Stimulated activated CD8-positive, alpha-beta memory T cell treated with anti-CD3 and anti-CD28 coated beads, Interleukin-12 subunit alpha, Interleukin-12 subunit beta, amount 100 ng/mL, for 24 hours (primary cell): ENCODE data around the gene POU2F1.

Experiments used
- DNase-seq: peaks from one replicate; pipeline ENCODE4 v3.0.0-alpha.2; 2020; ENCODE audit errors: extremely low read depth

POU2F1 gene

DNA sequence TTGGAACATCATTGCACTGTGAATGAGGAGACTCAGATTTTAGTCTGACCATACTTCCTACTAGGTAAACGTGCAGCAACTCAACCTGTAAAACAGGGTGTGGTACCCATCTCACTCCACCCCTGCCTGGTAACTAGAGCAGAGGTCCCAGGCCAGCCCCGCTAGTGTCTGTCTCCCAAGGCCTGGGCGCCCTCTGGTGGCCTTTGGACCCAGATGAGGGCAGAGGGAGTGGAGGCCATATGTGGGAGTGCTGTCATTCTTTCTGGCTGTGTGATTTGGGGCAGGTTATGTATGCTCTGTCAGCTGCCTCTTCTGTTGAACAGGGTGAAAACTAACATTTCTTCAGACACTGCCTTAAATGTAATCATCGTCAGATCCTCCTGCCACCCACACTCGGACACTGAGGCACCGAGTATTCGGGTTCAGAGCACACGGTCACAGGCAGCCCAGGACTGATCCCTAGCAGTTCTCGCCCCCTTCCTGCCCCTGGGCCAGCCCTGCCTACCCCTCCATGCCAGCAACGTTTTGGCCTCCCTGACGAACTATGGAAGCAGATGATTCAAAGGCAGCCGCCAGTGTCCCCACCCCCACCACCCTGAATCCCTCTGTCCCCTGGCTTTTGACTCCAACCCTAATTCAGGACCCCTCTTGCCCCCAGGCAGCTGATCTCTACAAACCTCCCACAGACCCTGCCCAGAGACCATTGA is 221.6 kb downstream of the POU2F1 start:
- peak; percentile 66 for DNase-seq

DNA sequence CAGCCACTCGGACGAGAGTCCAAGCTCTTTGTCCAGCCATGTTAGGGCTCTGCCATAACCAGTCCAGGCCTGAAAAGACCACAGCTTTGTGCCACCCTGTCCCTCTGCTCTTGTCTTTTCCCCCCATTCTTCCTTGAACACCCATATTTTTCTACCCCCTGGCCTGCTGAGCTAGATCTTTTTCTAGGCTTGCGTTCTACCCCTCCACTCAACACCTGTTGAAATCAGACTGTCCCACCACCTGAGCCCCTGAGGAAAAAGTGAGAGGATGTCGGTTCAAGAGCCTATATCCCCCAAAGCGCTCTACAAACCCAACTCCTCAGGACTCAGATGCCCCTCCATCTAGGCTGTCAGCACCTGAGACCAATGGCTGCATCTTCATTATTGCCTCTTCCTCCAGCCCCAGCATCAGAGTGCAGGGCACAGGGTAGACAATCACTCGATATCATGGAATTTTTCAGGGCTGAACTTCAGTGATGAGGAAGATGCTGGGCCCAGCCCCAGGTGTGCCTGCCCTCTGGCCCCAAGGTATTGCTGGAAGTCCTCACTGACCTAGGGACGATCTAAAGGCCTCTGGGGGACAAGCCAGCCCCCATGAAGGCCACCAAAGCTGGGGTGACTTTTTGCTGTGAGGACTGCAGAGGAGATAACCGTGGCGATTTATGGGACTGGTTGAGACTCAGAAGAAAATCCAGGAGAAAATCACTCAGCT is 222.3 kb downstream of the POU2F1 start:
- DNase-seq = no peak

DNA sequence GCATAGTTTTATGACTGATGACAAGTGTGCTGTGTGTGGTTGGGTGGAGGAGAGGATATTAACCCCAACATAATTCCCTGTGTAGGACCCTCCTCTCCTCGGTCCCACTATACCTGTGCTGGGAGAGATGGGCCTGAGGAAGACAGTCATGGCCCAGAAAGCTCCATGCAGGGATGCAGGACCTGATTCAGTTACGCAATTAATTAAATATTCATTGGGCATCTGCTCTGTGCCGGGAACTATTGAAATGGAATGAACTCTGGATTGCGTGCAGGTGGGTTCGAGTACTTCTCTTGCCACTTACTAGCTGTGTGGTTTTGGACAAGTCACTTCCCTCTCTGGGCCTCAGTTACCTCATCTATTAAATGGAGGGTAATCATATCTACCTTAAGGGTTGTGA is 223.1 kb downstream of the POU2F1 start:
- no peak for DNase-seq

DNA sequence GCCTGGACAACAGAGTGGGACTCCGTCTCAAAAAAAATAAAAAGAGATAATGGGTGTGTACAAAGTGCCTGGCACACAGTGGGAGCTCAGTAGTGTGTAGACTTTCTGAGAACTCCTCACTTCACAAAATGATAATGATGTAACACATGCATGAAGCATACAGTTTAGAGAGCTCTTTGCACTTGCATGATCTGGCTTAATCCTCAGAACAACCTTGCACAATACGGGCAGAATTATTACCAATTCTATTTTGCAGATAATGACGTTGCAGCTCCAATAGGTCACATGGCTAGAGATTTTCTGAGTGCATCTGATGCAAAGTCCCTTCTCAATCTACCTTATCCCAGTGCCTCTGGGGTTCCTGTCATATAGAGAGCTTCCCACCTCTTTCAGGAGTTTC is 226.3 kb downstream of the POU2F1 start:
- no peak for DNase-seq

DNA sequence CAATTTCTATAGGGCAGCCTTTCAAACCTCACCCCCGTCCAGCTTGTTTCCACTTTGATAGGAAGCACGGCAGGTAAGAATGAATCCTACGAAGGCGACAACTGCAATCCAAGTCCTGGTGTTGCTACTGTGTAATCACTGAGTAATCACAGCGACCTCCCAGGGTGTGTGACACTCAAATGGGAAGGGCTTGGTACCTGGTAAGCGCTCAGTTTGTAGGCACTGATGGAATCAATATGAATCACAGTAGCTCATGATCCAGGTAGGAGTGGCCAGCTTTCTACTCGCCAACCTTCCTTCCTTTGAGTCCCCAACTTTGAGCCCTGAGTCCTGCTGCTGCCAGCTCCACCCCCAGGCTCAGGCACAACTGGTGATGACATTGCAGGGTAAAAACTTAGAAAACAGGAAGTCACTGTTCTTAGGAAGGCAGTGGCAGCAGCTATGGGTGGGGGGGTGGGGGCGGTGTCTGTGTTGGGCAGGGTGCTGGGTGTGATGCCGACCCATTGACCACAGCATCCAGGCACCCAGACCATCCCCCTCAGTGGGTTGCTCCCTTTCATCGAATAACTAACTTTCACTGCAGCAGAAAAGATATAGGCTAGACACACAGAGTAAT is 226.9 kb downstream of the POU2F1 start:
- DNase-seq = peak; percentile 38

DNA sequence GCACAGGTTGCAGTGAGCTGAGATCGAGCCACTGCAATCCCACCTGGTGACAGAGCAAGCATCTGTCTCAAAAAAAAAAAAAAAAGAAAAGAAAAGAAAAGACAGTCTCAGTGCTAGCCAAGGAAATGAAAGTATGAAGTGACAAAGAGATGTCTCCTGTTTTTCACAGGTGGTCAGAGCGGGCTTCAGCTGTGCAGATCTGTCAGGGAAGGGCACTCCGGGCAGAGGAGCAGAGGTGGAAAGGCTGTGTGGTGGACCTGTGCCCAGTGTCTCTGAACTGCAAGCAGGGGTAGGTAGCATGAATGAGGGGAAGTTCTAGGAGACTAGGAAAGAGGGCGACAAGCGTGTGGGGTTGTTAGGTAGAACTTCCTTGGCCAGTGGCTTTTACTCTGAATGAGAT is 230.2 kb downstream of the POU2F1 start:
- DNase-seq = no peak

DNA sequence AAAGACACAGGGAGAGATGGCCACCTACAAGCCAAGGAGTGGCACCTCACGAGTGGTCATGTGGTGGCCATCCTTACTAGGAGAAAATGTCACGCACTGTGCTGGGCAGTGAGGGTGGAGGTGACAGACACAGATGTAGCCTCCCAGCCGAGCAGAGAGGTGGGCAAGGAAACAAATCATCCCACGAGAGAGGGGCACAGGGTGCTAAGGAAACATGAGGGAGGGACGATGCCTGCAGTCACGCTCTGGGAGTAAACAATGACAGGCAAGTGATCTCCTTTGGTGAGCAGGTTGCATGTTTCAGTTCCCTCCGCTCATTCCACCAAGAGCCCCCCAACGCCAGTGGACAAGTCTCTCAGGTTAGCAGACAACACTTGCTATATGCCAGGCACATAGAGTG is 231.8 kb downstream of the POU2F1 start:
- DNase-seq = no peak

DNA sequence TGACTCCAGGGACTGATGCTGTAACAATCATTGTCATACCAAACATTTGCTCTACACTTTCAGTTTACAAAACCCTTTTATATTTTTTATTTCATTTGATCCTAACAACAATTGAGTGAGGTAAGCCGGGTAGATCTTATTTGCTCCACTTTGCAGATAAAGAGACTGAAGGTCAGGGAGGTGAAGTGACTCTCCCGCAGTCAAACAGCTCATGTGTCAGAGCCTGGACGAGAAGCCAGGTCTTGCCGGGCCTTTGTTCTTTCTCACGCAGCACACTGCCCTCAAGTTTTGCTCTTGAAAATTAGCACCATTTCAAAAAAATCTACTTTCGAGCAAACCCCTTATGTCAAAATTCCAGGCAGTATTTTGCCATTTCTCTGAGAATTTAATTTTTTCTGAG is 232.4 kb downstream of the POU2F1 start:
- DNase-seq = no peak

DNA sequence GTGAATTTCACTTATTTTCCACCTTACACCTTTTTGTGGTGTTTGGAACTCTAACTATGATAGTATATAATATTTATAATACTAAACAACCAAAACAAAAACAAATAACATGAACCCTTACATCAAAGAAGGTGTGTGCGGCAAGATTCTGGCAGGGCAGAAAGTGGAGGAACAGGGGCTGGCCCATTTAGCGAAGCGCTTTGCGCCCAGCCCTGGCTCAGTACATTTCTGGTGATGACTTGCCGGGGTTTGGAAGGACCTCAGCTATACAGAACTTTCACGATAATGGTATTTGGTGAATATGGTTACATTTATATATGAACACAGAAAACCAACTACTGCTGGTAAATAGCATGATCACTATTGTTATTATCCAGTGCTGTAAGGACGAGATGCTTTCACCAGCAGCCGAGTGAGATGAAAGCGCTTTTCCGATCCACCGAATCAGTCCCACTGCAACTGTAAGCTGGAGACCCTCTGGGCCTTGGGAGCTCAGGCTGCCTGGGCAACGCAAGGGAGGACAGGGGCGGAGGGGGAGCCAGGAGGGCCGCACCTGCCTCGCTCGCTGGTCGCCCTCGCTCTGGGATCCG is 233.7 kb downstream of the POU2F1 start:
- no peak for DNase-seq

DNA sequence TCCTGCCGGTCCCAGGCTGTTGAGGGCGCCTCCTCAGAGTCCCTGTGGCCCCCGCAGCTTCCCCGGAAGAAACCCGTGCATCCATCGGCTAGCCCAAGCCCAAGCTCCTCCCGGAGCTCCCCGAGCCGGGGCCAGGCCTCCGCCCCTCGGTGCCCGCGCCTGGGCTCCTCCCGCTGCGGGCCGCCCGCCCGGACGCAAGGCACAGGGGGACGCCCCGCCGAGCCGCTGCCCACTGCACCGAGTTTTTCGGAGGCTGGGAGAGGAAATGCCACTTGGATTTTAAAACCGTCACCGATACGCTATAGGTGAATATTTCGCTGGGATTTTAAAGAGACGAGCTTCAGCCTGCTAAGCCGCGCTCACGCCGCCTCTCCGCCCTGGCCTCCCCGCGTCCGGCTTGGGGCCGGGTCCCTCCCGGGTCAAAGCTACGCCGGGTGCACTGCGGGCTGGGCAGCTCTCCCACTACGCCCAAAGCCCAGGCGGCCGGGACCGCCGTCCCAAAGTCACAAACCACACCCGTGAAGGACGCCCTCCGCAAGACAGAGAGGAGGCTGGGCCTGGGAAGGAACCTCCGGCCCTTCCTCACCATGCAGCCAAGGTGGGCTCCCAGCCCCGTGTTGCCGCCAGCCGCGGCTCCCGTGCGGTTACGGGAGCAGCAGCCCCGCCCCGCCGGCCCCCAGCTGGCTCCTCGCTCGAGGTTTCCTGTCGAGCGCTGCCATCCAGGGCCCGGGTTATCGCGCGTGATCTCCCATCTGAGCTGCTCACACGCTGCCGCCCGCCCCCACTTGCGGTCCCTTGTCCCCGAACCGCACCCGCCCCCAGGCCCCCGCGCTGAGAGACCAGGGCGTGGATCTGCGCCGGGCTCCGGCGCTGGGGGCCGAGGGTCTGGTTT is 234.5 kb downstream of the POU2F1 start:
- peak; percentile 54 for DNase-seq

DNA sequence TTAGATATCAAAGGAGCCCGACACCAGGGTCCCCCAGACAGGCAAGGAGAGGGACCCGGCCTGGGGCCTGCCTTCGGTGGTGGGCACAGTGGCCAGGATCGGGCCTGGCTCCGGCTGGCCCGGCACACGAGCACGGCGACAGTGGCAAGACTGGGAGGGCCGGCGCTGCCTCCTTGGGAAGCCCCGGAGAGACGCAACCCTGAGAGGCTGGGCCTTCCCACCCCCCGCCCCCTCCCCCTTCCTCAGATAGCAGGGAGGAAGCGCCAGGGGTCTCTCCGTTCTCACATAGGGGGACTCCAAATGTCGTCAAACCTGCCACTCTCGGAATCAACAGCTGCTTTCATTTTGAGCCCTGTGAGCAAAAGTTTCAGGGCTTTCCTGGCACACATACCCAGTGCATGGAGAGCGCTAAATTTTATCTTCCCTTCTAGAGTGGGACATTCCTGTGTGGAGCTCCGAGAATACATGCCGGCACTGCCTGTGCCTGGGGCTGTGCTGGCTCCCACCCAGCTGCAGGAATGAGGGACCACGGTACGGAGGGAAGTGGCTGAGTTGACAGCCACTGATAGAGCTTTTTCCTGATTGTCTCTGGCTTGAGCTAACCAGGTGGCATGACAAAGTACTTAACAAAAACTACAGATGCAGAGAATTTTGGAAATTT is 235.2 kb downstream of the POU2F1 start:
- DNase-seq = no peak

DNA sequence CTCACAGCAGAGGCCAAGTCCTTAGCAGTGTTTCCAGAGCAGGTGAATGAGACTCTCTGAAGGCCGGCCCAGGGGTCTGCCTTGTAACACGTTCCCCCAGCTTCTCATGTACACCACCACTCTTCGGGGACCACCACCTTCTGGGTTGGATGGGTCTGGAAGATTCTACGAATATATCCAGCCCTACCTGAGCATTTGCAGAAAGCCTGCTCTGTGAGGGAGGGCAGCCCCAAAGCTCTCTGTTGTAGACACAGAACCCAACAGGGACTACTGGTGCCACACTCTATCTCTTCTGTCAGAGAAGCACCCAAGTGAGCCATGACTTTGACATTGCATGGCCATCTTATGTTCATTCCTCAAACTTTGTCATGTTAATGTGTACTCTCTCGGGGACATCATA is 235.8 kb downstream of the POU2F1 start:
- no peak for DNase-seq

DNA sequence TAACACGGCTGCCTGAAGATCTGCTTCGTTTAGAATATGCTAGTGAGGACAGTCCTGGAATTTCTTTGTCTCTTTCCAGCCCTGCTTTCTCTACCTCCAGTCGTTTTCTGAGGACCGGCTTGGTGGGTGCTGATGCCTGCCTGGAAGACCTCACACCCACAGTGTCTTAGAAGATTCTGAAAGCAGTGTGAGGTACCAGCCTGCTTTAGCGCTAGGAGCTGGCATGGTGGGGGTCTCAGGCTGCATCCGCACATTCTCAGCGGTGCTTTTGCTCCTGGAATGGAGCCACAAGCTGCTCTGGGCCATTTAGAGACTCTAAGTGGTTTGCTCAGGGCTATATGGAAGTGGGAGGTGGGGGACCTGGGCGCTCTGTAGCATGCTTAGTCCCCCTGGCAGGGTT is 236.2 kb downstream of the POU2F1 start:
- no peak for DNase-seq

DNA sequence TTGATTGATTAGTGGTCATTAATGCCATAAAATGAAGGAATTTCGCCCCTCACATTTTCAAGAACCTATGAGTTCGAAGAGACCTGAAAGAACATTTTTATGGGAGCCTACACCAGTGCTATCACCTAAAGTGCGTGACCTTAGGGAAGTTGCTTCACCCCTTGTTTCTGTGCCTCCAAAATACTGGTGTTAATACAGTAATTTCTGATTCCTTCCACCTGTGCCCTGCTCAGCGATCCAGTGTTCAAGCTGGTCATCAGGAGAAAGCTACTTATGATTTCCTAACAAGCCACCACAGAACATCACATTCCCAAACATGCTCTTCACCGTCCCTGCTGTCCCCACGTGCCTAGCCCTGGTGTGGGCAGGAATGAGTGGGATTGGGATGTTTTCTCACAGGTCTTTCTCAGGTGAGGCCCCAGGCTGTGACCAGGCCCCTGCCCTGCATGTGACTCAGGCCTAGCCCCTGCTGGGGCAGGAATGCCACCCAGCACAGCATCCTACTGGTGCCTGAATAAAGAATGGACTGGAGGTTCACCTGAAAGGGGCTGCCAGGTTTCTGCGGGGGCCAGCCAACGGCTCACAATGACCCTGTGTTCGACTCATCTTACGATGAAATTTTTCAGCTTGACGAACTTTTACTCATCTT is 237.4 kb downstream of the POU2F1 start:
- DNase-seq = no peak

DNA sequence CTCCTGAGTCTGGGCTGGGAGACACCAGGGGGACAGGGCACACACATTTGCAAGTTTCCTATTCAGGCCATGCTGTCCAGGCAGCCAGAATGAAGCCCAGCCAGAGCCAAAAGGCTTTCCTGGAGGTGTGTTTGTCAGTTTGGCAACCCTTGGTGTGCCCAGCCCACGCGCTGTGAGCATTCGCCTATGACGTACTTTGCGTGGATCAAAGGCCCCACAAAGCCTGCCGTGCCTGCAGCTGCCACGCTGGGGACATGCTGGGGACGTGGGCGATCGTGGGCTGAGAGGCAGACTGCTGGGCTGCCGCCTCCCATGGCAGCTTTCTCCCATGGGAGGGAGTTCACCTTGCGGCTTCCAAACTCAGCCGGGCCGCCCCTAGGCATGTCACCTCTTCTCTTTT is 240.2 kb downstream of the POU2F1 start:
- DNase-seq = no peak

DNA sequence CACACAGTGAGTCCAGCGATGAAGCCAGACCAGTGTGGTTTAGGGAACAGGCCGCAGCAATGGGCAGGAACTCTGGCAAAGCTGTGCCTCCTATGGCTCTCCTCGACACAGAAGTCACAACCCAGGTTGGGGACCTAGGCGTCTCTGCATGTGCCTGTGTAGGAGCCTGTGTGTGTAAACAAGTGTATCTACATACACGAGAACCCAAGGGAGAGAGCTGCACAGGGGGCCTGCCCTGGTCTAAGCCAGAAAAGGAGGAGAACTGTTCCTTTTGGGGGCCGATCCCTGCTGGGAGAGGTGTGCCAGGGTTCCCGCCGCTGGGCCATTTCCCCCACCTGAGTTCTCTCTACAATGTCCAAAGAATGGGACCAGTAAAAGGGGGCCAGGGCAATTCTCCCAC is 241.7 kb downstream of the POU2F1 start:
- DNase-seq = no peak

DNA sequence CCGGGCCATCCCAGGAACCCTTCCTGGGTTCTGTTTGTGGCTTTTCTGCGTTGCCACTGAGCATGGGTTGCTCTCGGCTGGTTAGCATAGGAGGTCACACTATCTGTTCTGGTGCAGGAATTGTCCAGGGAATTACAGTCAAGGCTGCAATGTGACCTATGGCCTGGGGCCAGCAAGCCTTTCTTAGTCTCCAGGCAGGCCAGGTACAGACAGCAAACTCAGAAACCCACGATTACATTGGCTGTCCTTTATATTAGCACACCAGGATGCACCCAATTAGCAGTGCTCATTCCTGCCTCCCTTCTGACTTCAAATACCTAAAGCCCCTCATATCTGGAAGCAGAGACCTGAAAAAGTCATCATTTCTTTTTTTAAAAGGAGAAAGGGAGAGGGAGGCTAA is 242.4 kb downstream of the POU2F1 start:
- DNase-seq = no peak

DNA sequence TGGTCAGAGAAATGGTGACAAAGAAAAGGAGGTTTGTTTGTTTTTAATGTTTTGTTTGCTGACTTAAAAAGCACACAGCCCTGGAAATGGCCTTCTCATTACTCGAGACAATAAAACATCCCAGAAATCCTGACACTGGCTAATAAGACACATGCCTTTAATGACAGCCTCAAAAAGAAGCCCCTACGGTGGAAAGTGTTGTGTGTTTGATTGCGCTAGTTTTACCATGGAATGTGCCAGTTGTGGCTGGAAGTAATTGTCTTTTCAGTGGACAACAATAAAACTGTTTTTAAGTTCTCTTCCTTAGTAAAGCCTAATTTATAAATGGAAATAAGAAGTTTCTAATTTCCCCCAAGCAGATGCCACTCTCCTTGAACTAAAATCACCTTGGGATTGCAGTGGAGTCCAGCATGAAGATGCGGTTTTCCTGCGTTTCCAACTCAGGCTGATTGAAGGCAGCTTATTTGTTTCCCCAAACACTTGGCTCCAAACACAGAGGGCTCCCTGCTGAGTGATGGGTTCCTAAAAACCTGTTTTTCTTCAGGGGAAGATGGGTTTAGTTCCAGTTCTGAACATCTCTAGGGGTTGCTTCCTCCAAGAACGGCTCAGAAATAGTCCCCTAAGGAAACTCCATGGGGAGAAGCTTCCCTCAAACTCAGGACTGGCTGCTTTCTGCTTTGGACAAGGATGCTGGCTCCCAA is 243.3 kb downstream of the POU2F1 start:
- no peak for DNase-seq

DNA sequence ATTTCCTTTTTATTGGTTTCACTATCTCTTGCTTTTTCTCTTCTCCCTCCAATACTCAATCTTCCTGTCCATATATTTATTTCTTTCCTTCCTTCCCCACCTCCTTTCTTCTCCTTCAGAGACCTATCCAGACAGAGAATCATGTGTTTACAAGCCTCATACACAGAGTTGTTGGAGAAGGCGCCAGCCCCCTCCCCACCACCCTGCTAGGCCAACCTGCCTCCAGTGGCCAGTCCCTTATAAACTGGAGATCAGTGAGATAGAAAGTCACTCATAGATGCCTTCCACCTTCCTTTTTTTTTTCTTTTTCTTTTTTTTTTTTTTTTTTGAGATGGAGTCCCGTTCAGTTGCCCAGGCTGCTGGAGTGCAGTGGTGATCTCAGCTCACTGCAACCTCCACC is 244.3 kb downstream of the POU2F1 start:
- DNase-seq = no peak

DNA sequence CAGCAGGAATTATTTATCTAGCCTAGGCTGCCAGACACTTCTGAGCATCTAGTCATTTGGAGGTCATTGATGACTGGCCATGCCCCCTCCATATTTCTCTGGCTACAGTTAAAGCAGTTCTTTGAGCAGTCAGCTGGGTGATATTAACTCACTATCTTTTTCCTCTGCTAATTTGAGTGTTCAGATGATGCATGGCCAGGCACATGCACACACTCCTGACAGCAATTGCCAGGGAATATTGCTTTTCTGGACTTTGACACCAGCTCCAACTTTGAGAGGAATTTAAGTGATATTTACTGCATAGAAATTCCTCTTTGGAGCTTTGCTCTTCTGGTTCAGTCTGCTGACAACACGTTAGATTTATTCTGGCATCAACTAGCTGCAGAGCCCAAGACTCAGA is 245.1 kb downstream of the POU2F1 start:
- no peak for DNase-seq
